ENCODE results near the gene RPTOR.

RPTOR gene

GRCh38 chr17:80929449-80929848 is 384.8 kb downstream of the RPTOR start:
- Histone ChIP-seq H3K9me3 (no peaks in the 10 kb centered on the region), H3K27me3 (no peaks in the 10 kb centered on the region), H3K4me1 (no peaks in the 10 kb centered on the region), H3K4me3 (ENCODE audit: low read depth, low read length) (no peak overlapping the region), H3K36me3 (peaks cover 19% of the 10 kb centered on the region)
- TF ChIP-seq, protein P1, sequence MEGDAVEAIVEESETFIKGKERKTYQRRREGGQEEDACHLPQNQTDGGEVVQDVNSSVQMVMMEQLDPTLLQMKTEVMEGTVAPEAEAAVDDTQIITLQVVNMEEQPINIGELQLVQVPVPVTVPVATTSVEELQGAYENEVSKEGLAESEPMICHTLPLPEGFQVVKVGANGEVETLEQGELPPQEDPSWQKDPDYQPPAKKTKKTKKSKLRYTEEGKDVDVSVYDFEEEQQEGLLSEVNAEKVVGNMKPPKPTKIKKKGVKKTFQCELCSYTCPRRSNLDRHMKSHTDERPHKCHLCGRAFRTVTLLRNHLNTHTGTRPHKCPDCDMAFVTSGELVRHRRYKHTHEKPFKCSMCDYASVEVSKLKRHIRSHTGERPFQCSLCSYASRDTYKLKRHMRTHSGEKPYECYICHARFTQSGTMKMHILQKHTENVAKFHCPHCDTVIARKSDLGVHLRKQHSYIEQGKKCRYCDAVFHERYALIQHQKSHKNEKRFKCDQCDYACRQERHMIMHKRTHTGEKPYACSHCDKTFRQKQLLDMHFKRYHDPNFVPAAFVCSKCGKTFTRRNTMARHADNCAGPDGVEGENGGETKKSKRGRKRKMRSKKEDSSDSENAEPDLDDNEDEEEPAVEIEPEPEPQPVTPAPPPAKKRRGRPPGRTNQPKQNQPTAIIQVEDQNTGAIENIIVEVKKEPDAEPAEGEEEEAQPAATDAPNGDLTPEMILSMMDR (IDR thresholded peaks at IDR 0.05; ENCODE audit: low read depth, low read length) = no peak
- no peak for DNase-seq

- Histone ChIP-seq H3K36me3 (peaks cover 10% of the 10 kb centered on the region), H3K9me3 (no peaks in the 10 kb centered on the region), H3K4me3 (ENCODE audit: low read depth, low read length) (no peak overlapping the region), H3K27me3 (no peaks in the 10 kb centered on the region), H3K4me1 (no peaks in the 10 kb centered on the region)
- TF ChIP-seq, protein P1 (IDR thresholded peaks at IDR 0.05; ENCODE audit: low read depth, low read length) = no peak
- DNase-seq = no peak
These were observed 386.0 kb downstream of the RPTOR start for GRCh38 chr17:80930335-80931279.

- no peaks in the 10 kb centered on the region for H3K27me3 ChIP-seq
- no peaks in the 10 kb centered on the region for H3K4me1 ChIP-seq
- peaks cover 4% of the 10 kb centered on the region for H3K36me3 ChIP-seq
These were observed 387.0 kb downstream of the RPTOR start for GRCh38 chr17:80931421-80932265.

GRCh38 chr17:80935526-80935925 is 390.9 kb downstream of the RPTOR start:
- TF ChIP-seq, protein P1 (IDR thresholded peaks at IDR 0.05; ENCODE audit: low read depth, low read length) = no peak

More at GRCh38 chr17:80931421-80932265, 387.0 kb downstream of the RPTOR start:
- no peak overlapping the region for H3K4me3 ChIP-seq (ENCODE audit: low read depth, low read length)
- H3K9me3 ChIP-seq = no peaks in the 10 kb centered on the region
- no peak for DNase-seq
- TF ChIP-seq, protein P1 (IDR thresholded peaks at IDR 0.05; ENCODE audit: low read depth, low read length) = no peak

DNA sequence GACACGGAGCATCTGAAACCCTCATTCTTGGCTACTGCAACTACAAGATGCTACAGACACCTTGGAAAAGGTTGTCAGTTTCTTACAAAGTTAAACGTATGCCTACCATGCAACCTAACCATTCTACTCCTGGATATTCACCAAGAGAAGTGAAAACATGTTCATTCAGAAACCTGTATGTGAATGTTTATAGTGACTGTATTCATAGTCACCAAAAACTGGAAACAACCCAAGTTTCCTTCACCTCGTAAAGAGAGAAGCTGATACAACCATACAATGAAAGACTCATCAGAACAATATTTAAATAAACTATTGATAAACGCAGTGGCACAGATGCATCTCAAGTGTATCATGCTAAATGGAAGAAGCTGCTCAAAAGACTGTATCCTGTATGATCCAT is 391.6 kb downstream of the RPTOR start:
- DNase-seq = no peak
- no peaks in the 10 kb centered on the region; the same call in 1 of the 2 replicates for H3K36me3 ChIP-seq
- H3K4me1 ChIP-seq = no peaks in the 10 kb centered on the region
- TF ChIP-seq, protein P1 (IDR thresholded peaks at IDR 0.05; ENCODE audit: low read depth, low read length) = no peak
- no peaks in the 10 kb centered on the region for H3K27me3 ChIP-seq
- no peaks in the 10 kb centered on the region for H3K9me3 ChIP-seq
- H3K4me3 ChIP-seq (ENCODE audit: low read depth, low read length) = no peak overlapping the region

More at GRCh38 chr17:80935526-80935925, 390.9 kb downstream of the RPTOR start:
- Histone ChIP-seq H3K9me3 (no peaks in the 10 kb centered on the region), H3K36me3 (no peaks in the 10 kb centered on the region; the same call in 1 of the 2 replicates), H3K27me3 (no peaks in the 10 kb centered on the region), H3K4me1 (no peaks in the 10 kb centered on the region), H3K4me3 (ENCODE audit: low read depth, low read length) (no peak overlapping the region)
- DNase-seq = no peak

Data from BE2C (cell line).